Endothelial cell of umbilical vein (primary cell): ENCODE data around the gene ACOT13. TPM values are rescaled to one million over a fixed set of nuclear protein-coding genes. Genes with fewer than 3 reads are reported as not detected.

Experiments
- BruUV-seq: library from RNA; stranded (reverse); fragments of 400-500 nt; replicated peaks from 2 replicates; lab custom pipeline; 2021; lab: Mats Ljungman, UMichigan
- CTCF ChIA-PET: fragments of 300-600, 350-600 bp; sonication (Branson Sonifier 250); formaldehyde crosslinking; loops from one replicate; lab custom pipeline; 2021; ENCODE audit warnings: antibody characterized with exemption, inconsistent platforms; lab: Charles Lee
- POLR2A ChIA-PET: fragments of 300-600, 350-600 bp; sonication (Branson Sonifier 250); formaldehyde crosslinking; loops from one replicate; lab custom pipeline; 2021; ENCODE audit warnings: antibody characterized with exemption, inconsistent platforms; lab: Charles Lee
- DNase-seq: peaks from one replicate; pipeline ENCODE4 v3.0.0-alpha.2; 2011; ENCODE audit warnings: low read depth, low spot score
- FAIRE-seq: peaks from 2 replicates; lab custom pipeline; 2011; peaks lifted over from hg19 to GRCh38; lab: Jason Lieb, UNC
- H2AFZ ChIP-seq: 2 replicates; pipeline ENCODE4 v1.6.0; 2012; ENCODE audit warnings: low read depth, low read length, control low read depth, inconsistent platforms
- H3K27ac ChIP-seq: 2 replicates; pipeline ENCODE4 v1.5.1; 2011; ENCODE audit warnings: low read depth, mild to moderate bottlenecking, control low read depth, low read length, moderate library complexity; ENCODE audit not compliant: insufficient read depth
- H3K27me3 ChIP-seq, 2 experiments: 2 replicates each; pipeline versions ENCODE4 v1.6.0 to v1.6.1; 2011; ENCODE audit warnings: low read length in 2 of 2, mixed read lengths in 1 of 2; ENCODE audit not compliant: control insufficient read depth in 2 of 2, insufficient read depth in 2 of 2
- H3K36me3 ChIP-seq, 2 experiments: 2 replicates in 1 of 2; 3 replicates in 1 of 2; pipeline ENCODE4 v1.5.1; 2011; ENCODE audit warnings: low read length in 2 of 2, mild to moderate bottlenecking in 1 of 2, moderate library complexity in 1 of 2; ENCODE audit not compliant: control insufficient read depth in 2 of 2, insufficient read depth in 2 of 2; ENCODE audit errors: extremely low read depth in 1 of 2
- H3K4me1 ChIP-seq: 3 replicates; pipeline ENCODE4 v1.5.1; 2011; ENCODE audit warnings: mild to moderate bottlenecking, low read length; ENCODE audit not compliant: control insufficient read depth, insufficient read depth; ENCODE audit errors: extremely low read depth
- H3K4me2 ChIP-seq: 2 replicates; pipeline ENCODE4 v1.6.1; 2011; ENCODE audit warnings: low read length, control low read depth, mixed read lengths; ENCODE audit not compliant: insufficient read depth
- H3K4me3 ChIP-seq, 3 experiments: fragments of 200-600 bp in 1 of 3; sonication (generic), shearing (Covaris generic) in 1 of 3; replicated peaks in 1 of 3; 2 replicates each; pipeline ENCODE4 v1.5.1; 2011 to 2016; ENCODE audit warnings: control low read depth in 3 of 3, low read length in 3 of 3, mild to moderate bottlenecking in 2 of 3, inconsistent platforms in 1 of 3, low read depth in 1 of 3, moderate library complexity in 1 of 3; ENCODE audit not compliant: insufficient read depth in 1 of 3
- H3K79me2 ChIP-seq: 2 replicates; pipeline ENCODE4 v1.6.0; 2012; ENCODE audit warnings: low read length, inconsistent platforms; ENCODE audit not compliant: control insufficient read depth, insufficient read depth
- H3K9ac ChIP-seq: replicated peaks from 2 replicates; pipeline ENCODE3; 2011; ENCODE audit warnings: low read length, control low read depth; ENCODE audit not compliant: insufficient read depth; ENCODE audit errors: extremely low read depth
- H3K9me1 ChIP-seq: replicated peaks from 3 replicates; pipeline ENCODE4 v1.6.0; 2011; ENCODE audit warnings: mild to moderate bottlenecking, low read length; ENCODE audit not compliant: control insufficient read depth, insufficient read depth; ENCODE audit errors: extremely low read depth
- H3K9me3 ChIP-seq: replicated peaks from 2 replicates; pipeline ENCODE4 v1.5.1; 2012; ENCODE audit warnings: low read length, inconsistent platforms; ENCODE audit not compliant: control insufficient read depth, insufficient read depth
- H4K20me1 ChIP-seq: replicated peaks from 2 replicates; pipeline ENCODE3; 2011; ENCODE audit warnings: mild to moderate bottlenecking, low read length; ENCODE audit not compliant: control insufficient read depth, insufficient read depth; ENCODE audit errors: extremely low read depth
- EZH2 ChIP-seq: IDR thresholded peaks from 2 replicates; pipeline ENCODE4 v1.6.1; 2012; ENCODE audit warnings: borderline replicate concordance, low read depth, mild to moderate bottlenecking, moderate library complexity, low read length, inconsistent platforms; ENCODE audit not compliant: severe bottlenecking
- FOS ChIP-seq: IDR thresholded peaks from 2 replicates; pipeline ENCODE4 v1.6.1; 2011; ENCODE audit warnings: mild to moderate bottlenecking, low read length, moderate library complexity, borderline replicate concordance; ENCODE audit not compliant: insufficient read depth
- GATA2 ChIP-seq: IDR thresholded peaks from 2 replicates; pipeline ENCODE4 v1.7.0; 2011; ENCODE audit warnings: low read depth, mild to moderate bottlenecking, moderate library complexity, mixed read lengths, low read length; ENCODE audit not compliant: insufficient read length, insufficient read depth
- JUN ChIP-seq: IDR thresholded peaks from 2 replicates; pipeline ENCODE4 v1.6.1; 2011; ENCODE audit warnings: borderline replicate concordance, low read depth; ENCODE audit not compliant: insufficient read length, insufficient read depth
- MYC ChIP-seq: IDR thresholded peaks from one replicate; pipeline ENCODE4 v1.6.1; 2011; ENCODE audit warnings: mild to moderate bottlenecking, low read depth, low read length
- POLR2A ChIP-seq: IDR thresholded peaks from 2 replicates; pipeline ENCODE4 v1.6.1; 2012; ENCODE audit warnings: low read depth, mild to moderate bottlenecking, control low read depth, low read length
- POLR2AphosphoS5 ChIP-seq: IDR thresholded peaks from 2 replicates; pipeline ENCODE4 v1.6.1; 2012; ENCODE audit warnings: low read depth, mild to moderate bottlenecking, control low read depth, low read length, moderate library complexity; ENCODE audit not compliant: insufficient read depth
- dilution Hi-C: fragments of 300-500 bp; cut with MboI; formaldehyde crosslinking; loops from one replicate; pipeline ENCODE4 v1.15.0; 2019; ENCODE audit warnings: low sequenced_read_pairs; ENCODE audit not compliant: extremely low pct_ligation_motif_present
- intact Hi-C: fragments of 100-400 bp; cut with micrococcal nuclease; formaldehyde crosslinking; loops from one replicate; pipeline ENCODE4 v1.10.0; 2022
- polyA plus RNA-seq, 4 experiments: library from polyadenylated mRNA; depleted of rRNA in 3 of 4; stranded (reverse) in 3 of 4; unstranded in 1 of 4; fragments of >200 nt; gene quantifications; 2 replicates each; pipeline versions ENCODE4 v1.2.1 to v1.2.3, GENCODE V29; 2011 to 2012; ENCODE audit warnings: missing spikeins in 1 of 4
- total RNA-seq: library from RNA; stranded (reverse); gene quantifications from 2 replicates; pipeline ENCODE4 v1.2.3, GENCODE V29; 2021
- TF ChIP-seq, protein P1 (sequence below), 2 donors: IDR thresholded peaks; 1 replicate in 1 of 2; 2 replicates in 1 of 2; pipeline ENCODE4 v1.5.1; 2011; ENCODE audit warnings: low read length in 2 of 2, mild to moderate bottlenecking in 2 of 2, moderate library complexity in 2 of 2, control low read depth in 1 of 2, inconsistent platforms in 1 of 2, low read depth in 1 of 2; ENCODE audit not compliant: insufficient read depth in 1 of 2; ENCODE audit errors: extremely low read depth in 1 of 2
- TF ChIP-seq, protein P2 (sequence below): IDR thresholded peaks from 2 replicates; pipeline ENCODE4 v1.6.1; 2011; ENCODE audit not compliant: insufficient read depth, insufficient read length

Gene ACOT13
- total and polyA plus RNA-seq, 2 donors (not counting 3 experiments of a cell fraction or from before 2014, with no cell fraction given): 7.7 to 24.1 TPM

- no TSS peak for BruUV-seq
- ChIA-PET POLR2A (no interaction called here), CTCF (interaction anchor here (1.3 to 2.1 kb wide), 2 partner anchors 17 to 68 kb away, joined by 4 to 5 read pairs; partner anchors contain the start of genes ACOT13 and TDP2)
Observed at GRCh38 chr6:24650365-24650764, 16.5 kb upstream of the ACOT13 start.

More at GRCh38 chr6:24650365-24650764, 16.5 kb upstream of the ACOT13 start:
- TF ChIP-seq MYC (no peak), EZH2 (no peak), POLR2A (no peak), GATA2 (no peak), POLR2AphosphoS5 (no peak), FOS (no peak), JUN (no peak)
- TF ChIP-seq, protein P1, sequence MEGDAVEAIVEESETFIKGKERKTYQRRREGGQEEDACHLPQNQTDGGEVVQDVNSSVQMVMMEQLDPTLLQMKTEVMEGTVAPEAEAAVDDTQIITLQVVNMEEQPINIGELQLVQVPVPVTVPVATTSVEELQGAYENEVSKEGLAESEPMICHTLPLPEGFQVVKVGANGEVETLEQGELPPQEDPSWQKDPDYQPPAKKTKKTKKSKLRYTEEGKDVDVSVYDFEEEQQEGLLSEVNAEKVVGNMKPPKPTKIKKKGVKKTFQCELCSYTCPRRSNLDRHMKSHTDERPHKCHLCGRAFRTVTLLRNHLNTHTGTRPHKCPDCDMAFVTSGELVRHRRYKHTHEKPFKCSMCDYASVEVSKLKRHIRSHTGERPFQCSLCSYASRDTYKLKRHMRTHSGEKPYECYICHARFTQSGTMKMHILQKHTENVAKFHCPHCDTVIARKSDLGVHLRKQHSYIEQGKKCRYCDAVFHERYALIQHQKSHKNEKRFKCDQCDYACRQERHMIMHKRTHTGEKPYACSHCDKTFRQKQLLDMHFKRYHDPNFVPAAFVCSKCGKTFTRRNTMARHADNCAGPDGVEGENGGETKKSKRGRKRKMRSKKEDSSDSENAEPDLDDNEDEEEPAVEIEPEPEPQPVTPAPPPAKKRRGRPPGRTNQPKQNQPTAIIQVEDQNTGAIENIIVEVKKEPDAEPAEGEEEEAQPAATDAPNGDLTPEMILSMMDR (IDR thresholded peaks at IDR 0.05; ENCODE audit: extremely low read depth in 1 of 2, insufficient read depth in 1 of 2, low read depth in 1 of 2, low read length in 2 of 2): no peak
- TF ChIP-seq, protein P2, sequence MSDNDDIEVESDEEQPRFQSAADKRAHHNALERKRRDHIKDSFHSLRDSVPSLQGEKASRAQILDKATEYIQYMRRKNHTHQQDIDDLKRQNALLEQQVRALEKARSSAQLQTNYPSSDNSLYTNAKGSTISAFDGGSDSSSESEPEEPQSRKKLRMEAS: no peak
- FAIRE-seq: no peak
- Histone ChIP-seq H3K27ac (no peak overlapping the region), H3K9ac (no peak overlapping the region), H4K20me1 (no peaks in the 10 kb centered on the region), H3K27me3 (peaks cover under 1 to 2% of the 10 kb centered on the region in 2 experiments), H3K9me1 (no peaks in the 10 kb centered on the region), H3K4me1 (peaks cover 6% of the 10 kb centered on the region), H2AFZ (no peak overlapping the region), H3K79me2 (peaks cover 2% of the 10 kb centered on the region), H3K9me3 (no peaks in the 10 kb centered on the region), H3K36me3 (peaks cover 5 to 9% of the 10 kb centered on the region in 2 experiments), H3K4me2 (no peak overlapping the region), H3K4me3 (no peak overlapping the region)
- intact Hi-C loops (no loop called here), dilution Hi-C loops (no loop called here)
- DNase-seq: no peak
